ENCODE data around the gene SLC25A52. TPM values are rescaled to one million over a fixed set of nuclear protein-coding genes. Genes with fewer than 3 reads are reported as not detected.

SLC25A52 gene
- total RNA-seq, 3 donors from 2014 or later = not detected

DNA sequence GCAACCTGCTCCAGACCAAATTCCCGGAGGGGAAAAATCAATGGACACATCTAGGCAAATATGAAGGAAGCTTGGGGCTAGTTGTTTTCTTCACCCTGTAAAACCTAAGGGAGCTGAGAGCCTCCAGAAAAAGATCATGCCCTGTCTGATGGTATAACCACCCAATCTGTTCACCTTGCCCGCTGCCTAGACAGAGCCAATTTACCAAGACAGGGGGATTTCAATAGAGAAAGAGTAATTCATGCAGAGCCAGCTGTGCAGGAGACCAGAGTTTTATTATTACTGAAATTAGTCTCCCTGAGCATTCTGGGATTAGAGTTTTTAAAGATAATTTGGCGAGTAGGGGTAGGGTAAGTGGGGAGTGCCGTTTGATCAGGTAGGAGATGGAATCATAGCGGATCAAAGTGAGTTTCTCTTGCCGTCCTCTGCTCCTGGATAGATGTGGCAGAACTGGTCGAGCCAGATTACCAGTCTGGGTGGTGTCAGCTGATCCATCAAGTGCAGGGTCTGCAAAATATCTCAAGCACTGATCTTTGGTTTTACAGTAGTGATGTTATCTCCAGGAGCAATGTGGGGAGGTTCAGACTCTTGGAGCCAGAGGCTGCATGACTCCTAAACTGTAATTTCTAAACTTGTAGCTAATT lies 41.2 kb downstream of the SLC25A52 start:
- H3K4me1 ChIP-seq (ENCODE audit: low read depth) = peaks cover 5% of the 10 kb centered on the region
- no peaks in the 10 kb centered on the region for H3K36me3 ChIP-seq (ENCODE audit: low read depth)
- DNase-seq = no peak
- H3K9me3 ChIP-seq = peaks cover 11% of the 10 kb centered on the region
- intact Hi-C loops (cut with DNase I, micrococcal nuclease) = loop anchor here (5.0 to 10.0 kb wide), 2 partner anchors 162 to 165 kb away; no protein-coding TSS in a partner anchor
- TF ChIP-seq, protein P1, sequence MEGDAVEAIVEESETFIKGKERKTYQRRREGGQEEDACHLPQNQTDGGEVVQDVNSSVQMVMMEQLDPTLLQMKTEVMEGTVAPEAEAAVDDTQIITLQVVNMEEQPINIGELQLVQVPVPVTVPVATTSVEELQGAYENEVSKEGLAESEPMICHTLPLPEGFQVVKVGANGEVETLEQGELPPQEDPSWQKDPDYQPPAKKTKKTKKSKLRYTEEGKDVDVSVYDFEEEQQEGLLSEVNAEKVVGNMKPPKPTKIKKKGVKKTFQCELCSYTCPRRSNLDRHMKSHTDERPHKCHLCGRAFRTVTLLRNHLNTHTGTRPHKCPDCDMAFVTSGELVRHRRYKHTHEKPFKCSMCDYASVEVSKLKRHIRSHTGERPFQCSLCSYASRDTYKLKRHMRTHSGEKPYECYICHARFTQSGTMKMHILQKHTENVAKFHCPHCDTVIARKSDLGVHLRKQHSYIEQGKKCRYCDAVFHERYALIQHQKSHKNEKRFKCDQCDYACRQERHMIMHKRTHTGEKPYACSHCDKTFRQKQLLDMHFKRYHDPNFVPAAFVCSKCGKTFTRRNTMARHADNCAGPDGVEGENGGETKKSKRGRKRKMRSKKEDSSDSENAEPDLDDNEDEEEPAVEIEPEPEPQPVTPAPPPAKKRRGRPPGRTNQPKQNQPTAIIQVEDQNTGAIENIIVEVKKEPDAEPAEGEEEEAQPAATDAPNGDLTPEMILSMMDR (IDR thresholded peaks at IDR 0.05) = no peak
- no peak overlapping the region for H3K4me3 ChIP-seq
- ATAC-seq = no peak

DNA sequence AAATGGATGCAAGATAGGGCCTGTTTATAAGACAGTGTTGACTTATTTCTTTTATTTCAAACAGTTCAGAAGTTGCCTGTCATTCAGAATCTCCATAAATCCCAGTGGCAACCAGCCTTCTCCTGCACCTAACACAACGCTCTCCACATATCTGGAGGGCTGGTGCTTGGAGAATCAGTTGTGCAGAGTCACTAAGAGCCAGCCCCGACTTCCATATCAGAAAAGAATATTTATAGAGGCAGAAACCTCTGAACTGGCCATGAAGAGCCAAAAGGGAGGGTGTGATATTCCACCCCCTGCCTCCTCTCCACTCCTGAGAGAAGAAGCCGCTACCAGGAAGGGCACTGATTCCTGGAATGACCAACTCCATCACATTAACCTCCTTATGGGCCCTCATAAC lies 42.3 kb downstream of the SLC25A52 start:
- H3K4me1 ChIP-seq (ENCODE audit: low read depth) = no peaks in the 10 kb centered on the region
- H3K4me3 ChIP-seq = no peak overlapping the region
- peaks cover 11% of the 10 kb centered on the region for H3K9me3 ChIP-seq
- TF ChIP-seq, protein P1 (IDR thresholded peaks at IDR 0.05) = no peak
- DNase-seq (no peak), ATAC-seq (no peak)
- intact Hi-C loops (cut with DNase I, micrococcal nuclease) = no loop called here
- H3K36me3 ChIP-seq (ENCODE audit: low read depth) = no peaks in the 10 kb centered on the region

DNA sequence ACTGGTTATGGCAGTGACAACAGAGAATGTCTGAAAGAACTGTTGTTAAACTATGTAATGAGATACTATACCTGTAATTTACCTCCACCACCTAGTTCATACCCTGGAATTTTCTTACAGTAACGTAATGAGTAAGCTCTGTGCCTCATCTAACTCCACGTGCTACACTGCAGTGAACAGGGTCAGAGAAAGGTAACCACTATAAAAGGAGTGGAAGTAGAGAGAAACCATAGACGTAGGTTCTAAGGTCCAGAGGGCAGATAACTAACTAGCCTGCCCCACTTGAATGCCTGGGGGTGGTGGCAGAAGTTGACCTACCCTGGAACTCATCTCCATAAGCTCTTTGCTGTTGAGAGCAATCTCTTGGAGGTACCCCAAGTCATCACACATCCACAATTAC lies 44.3 kb downstream of the SLC25A52 start:
- H3K4me1 ChIP-seq (ENCODE audit: low read depth) = no peaks in the 10 kb centered on the region
- TF ChIP-seq, protein P1 (IDR thresholded peaks at IDR 0.05) = no peak
- DNase-seq (no peak), ATAC-seq (no peak)
- intact Hi-C loops (cut with DNase I, micrococcal nuclease) = no loop called here
- H3K36me3 ChIP-seq (ENCODE audit: low read depth) = no peaks in the 10 kb centered on the region
- H3K4me3 ChIP-seq = no peak overlapping the region
- H3K9me3 ChIP-seq = peaks cover 11% of the 10 kb centered on the region

DNA sequence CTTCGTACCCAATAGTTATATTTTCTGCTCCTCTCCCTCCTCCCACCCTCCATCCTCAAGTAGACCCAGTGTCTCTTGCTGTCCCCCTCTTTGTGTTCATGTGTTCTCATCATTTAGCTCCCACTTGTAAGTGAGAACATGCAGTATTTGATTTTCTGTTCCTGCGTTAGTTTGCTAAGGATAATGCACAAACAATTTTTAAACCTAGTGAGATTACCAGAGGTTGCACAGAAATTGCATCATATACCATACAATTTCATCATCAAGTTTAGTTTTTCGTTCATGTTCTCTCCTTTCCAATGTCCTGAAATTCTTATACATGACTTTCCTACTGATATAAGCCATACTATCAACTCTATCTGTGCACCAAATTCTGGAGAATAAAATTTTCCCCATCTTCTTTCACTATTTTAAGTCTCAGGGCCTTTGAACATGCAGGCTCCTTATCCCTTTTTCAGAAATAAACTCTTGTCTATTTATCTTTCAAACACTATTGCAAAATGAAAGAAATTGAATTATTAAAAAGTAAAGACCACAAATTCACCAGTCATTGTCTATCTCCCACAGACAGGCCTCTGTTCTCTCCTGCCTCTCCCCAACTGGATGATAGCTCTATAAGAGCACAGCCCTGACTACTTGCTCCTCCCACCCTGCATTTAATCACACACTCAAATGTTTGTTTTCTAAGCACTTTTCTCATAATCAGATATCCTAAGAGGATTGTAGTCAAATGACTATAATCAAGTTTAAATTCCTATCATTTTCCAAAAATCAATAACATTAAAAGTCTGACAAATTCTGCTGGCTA lies 49.1 kb downstream of the SLC25A52 start:
- DNase-seq (no peak), ATAC-seq (no peak)
- no peak overlapping the region for H3K4me3 ChIP-seq
- H3K4me1 ChIP-seq (ENCODE audit: low read depth) = no peaks in the 10 kb centered on the region
- H3K9me3 ChIP-seq = no peaks in the 10 kb centered on the region
- TF ChIP-seq, protein P1 (IDR thresholded peaks at IDR 0.05) = no peak
- intact Hi-C loops (cut with DNase I, micrococcal nuclease) = no loop called here
- no peaks in the 10 kb centered on the region for H3K36me3 ChIP-seq (ENCODE audit: low read depth)

DNA sequence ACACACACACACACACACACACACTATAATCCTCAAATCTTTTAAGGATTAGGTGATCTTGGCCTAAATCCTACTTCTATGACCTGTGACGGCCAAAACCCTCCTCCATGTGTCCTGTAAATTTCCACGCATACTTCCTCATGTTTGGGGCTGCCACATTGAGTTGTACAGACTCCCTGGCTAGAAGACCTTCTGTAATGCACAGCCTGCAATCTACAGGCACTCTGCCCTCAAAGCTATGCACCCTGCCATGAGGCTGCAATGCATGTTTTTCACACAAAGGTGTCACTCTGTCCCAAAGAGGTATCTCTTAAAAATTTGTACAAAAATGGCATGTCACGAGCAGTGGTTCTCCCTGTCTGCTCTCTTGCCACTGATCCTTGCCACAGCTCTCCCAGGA lies 49.9 kb downstream of the SLC25A52 start:
- no peak overlapping the region for H3K4me3 ChIP-seq
- TF ChIP-seq, protein P1 (IDR thresholded peaks at IDR 0.05) = no peak
- no peaks in the 10 kb centered on the region for H3K9me3 ChIP-seq
- H3K36me3 ChIP-seq (ENCODE audit: low read depth) = no peaks in the 10 kb centered on the region
- intact Hi-C loops (cut with DNase I, micrococcal nuclease) = no loop called here
- peak; percentile 22 for ATAC-seq
- no peak for DNase-seq
- no peaks in the 10 kb centered on the region for H3K4me1 ChIP-seq (ENCODE audit: low read depth)

Other genes with a start within 250 kb of the SLC25A52 start
- gene TTR, start 169.0 kb downstream of the SLC25A52 start, total RNA-seq = 1 to 10 TPM in 1 of 3 donors, under 1 TPM in 1, not detected in 1; 0.51 to 2.1 TPM
- 1 to 10 TPM; 6.9 to 8.0 (median 7.8) TPM for gene B4GALT6, start 76.3 kb downstream of the SLC25A52 start, total RNA-seq
- gene TRAPPC8, start 182.2 kb upstream of the SLC25A52 start, total RNA-seq = 10 to 100 TPM; 42.6 to 51.4 (median 51.2) TPM

Measured in mucosa of descending colon (tissue), 3 donors.